HEK293 (cell line): Measurements from ENCODE around the gene APOBEC3B.

Experiments used
- CTCF ChIA-PET: fragments of 350-600 bp; formaldehyde crosslinking; extraction: SDS; loops from one replicate; lab custom pipeline; 2021; ENCODE audit warnings: antibody characterized with exemption; lab: Yijun Ruan, JAX
- POLR2A ChIA-PET: fragments of 300-600 bp; formaldehyde crosslinking; extraction: SDS; loops from one replicate; lab custom pipeline; 2020; ENCODE audit warnings: antibody characterized with exemption, inconsistent platforms; lab: Yijun Ruan, JAX
- H3K27ac ChIP-seq: fragments of 200-500 bp; sonication (Bioruptor generic); 2 replicates; pipeline ENCODE4 v1.5.1; 2014; ENCODE audit warnings: low read depth, low read length, control low read depth, inconsistent platforms; ENCODE audit errors: extremely low read depth
- H3K36me3 ChIP-seq, 2 experiments: fragments of 200-500 bp in 1 of 2; sonication (Bioruptor generic) in 1 of 2; 1 replicate in 1 of 2; 2 replicates in 1 of 2; pipeline ENCODE4 v1.5.1; 2014 to 2017; ENCODE audit warnings: inconsistent platforms in 2 of 2, low read length in 2 of 2; ENCODE audit not compliant: control insufficient read depth in 2 of 2, insufficient read depth in 1 of 2
- H3K4me1 ChIP-seq: fragments of 200-500 bp; sonication (Bioruptor generic); 2 replicates; pipeline ENCODE4 v1.5.1; 2014; ENCODE audit warnings: mild to moderate bottlenecking, low read length, inconsistent platforms; ENCODE audit not compliant: control insufficient read depth, insufficient read depth
- H3K4me3 ChIP-seq: 2 replicates; pipeline ENCODE4 v1.5.1; 2011; ENCODE audit warnings: low read depth, mild to moderate bottlenecking, control low read depth, low read length, moderate library complexity
- H3K9me3 ChIP-seq: fragments of 200-500 bp; sonication (Bioruptor generic); 2 replicates; pipeline ENCODE4 v1.5.1; 2014; ENCODE audit warnings: low read depth, low read length, inconsistent platforms; ENCODE audit not compliant: control insufficient read depth, insufficient read depth
- GLI4 ChIP-seq: fragments of 450-650 bp; formaldehyde crosslinking; IDR thresholded peaks from 2 replicates; pipeline ENCODE4 v1.5.1; 2016; ENCODE audit warnings: missing biosample characterization, missing genetic modification characterization
- HOXC10 ChIP-seq: sonication (generic); formaldehyde crosslinking; IDR thresholded peaks from 2 replicates; pipeline ENCODE4 v1.8.1; 2023; ENCODE audit warnings: mild to moderate bottlenecking, missing genetic modification reagents
- INSM2 ChIP-seq: fragments of 450-650 bp; formaldehyde crosslinking; IDR thresholded peaks from 2 replicates; pipeline ENCODE4 v1.5.1; 2016; ENCODE audit warnings: missing biosample characterization, missing genetic modification characterization
- KLF7 ChIP-seq: fragments of 450-650 bp; formaldehyde crosslinking; IDR thresholded peaks from 2 replicates; pipeline ENCODE4 v1.5.1; 2016; ENCODE audit warnings: missing biosample characterization, missing genetic modification characterization, borderline replicate concordance
- OSR2 ChIP-seq: fragments of 450-650 bp; formaldehyde crosslinking; IDR thresholded peaks from 2 replicates; pipeline ENCODE4 v1.5.1; 2016; ENCODE audit warnings: missing biosample characterization, missing genetic modification characterization
- SP2 ChIP-seq: fragments of 450-650 bp; formaldehyde crosslinking; IDR thresholded peaks from 2 replicates; pipeline ENCODE4 v1.5.1; 2016; ENCODE audit warnings: missing biosample characterization, missing genetic modification characterization
- TSHZ1 ChIP-seq: fragments of 450-650 bp; formaldehyde crosslinking; IDR thresholded peaks from 2 replicates; pipeline ENCODE4 v1.5.1; 2016; ENCODE audit warnings: missing biosample characterization, missing genetic modification characterization, borderline replicate concordance
- ZBTB20 ChIP-seq: fragments of 450-650 bp; formaldehyde crosslinking; IDR thresholded peaks from 2 replicates; pipeline ENCODE4 v1.5.1; 2016; ENCODE audit warnings: missing biosample characterization, missing genetic modification characterization
- ZFHX2 ChIP-seq: fragments of 450-650 bp; formaldehyde crosslinking; conservative IDR thresholded peaks from 2 replicates; pipeline ENCODE4 v1.5.1; 2016; ENCODE audit warnings: missing biosample characterization, missing genetic modification characterization
- ZFP41 ChIP-seq: fragments of 450-650 bp; formaldehyde crosslinking; IDR thresholded peaks from 2 replicates; pipeline ENCODE4 v1.5.1; 2016; ENCODE audit warnings: missing biosample characterization, missing genetic modification characterization, borderline replicate concordance
- ZNF184 ChIP-seq: fragments of 450-650 bp; IDR thresholded peaks from 2 replicates; pipeline ENCODE4 v1.5.1; 2018; ENCODE audit warnings: missing biosample characterization, mild to moderate bottlenecking, missing genetic modification characterization
- ZNF2 ChIP-seq: fragments of 450-650 bp; formaldehyde crosslinking; IDR thresholded peaks from 2 replicates; pipeline ENCODE4 v1.5.1; 2016; ENCODE audit warnings: missing biosample characterization, missing genetic modification characterization
- ZNF202 ChIP-seq: fragments of 450-650 bp; formaldehyde crosslinking; IDR thresholded peaks from 2 replicates; pipeline ENCODE4 v1.5.1; 2016; ENCODE audit warnings: missing biosample characterization, missing genetic modification characterization, borderline replicate concordance
- ZNF223 ChIP-seq: fragments of 450-650 bp; formaldehyde crosslinking; IDR thresholded peaks from 2 replicates; pipeline ENCODE4 v1.5.1; 2016; ENCODE audit warnings: missing biosample characterization, missing genetic modification characterization
- ZNF501 ChIP-seq: fragments of 450-650 bp; formaldehyde crosslinking; IDR thresholded peaks from 2 replicates; pipeline ENCODE4 v1.5.1; 2016; ENCODE audit warnings: missing biosample characterization, missing genetic modification characterization
- ZNF521 ChIP-seq: fragments of 450-650 bp; formaldehyde crosslinking; IDR thresholded peaks from 2 replicates; pipeline ENCODE4 v1.5.1; 2017; ENCODE audit warnings: missing biosample characterization, mild to moderate bottlenecking, missing genetic modification characterization
- ZNF530 ChIP-seq: fragments of 450-650 bp; formaldehyde crosslinking; IDR thresholded peaks from 2 replicates; pipeline ENCODE4 v1.5.1; 2016; ENCODE audit warnings: low read depth, missing biosample characterization, missing genetic modification characterization
- ZNF560 ChIP-seq: fragments of 450-650 bp; formaldehyde crosslinking; IDR thresholded peaks from 2 replicates; pipeline ENCODE4 v1.5.1; 2017; ENCODE audit warnings: missing biosample characterization, missing genetic modification characterization, borderline replicate concordance
- ZNF596 ChIP-seq: fragments of 450-650 bp; IDR thresholded peaks from 2 replicates; pipeline ENCODE4 v1.5.0; 2018; ENCODE audit warnings: missing biosample characterization, mild to moderate bottlenecking, missing genetic modification characterization, moderate library complexity
- ZNF621 ChIP-seq: fragments of 450-650 bp; formaldehyde crosslinking; IDR thresholded peaks from 2 replicates; pipeline ENCODE4 v1.5.1; 2017; ENCODE audit warnings: missing biosample characterization, missing genetic modification characterization
- ZNF623 ChIP-seq: fragments of 450-650 bp; formaldehyde crosslinking; IDR thresholded peaks from 2 replicates; pipeline ENCODE4 v1.5.1; 2016; ENCODE audit warnings: missing biosample characterization, missing genetic modification characterization
- ZNF76 ChIP-seq: fragments of 450-650 bp; formaldehyde crosslinking; IDR thresholded peaks from 2 replicates; pipeline ENCODE4; 2016; ENCODE audit warnings: low read depth, missing biosample characterization, missing genetic modification characterization, borderline replicate concordance
- ZNF791 ChIP-seq: fragments of 450-650 bp; formaldehyde crosslinking; IDR thresholded peaks from 2 replicates; pipeline ENCODE4 v1.5.1; 2016; ENCODE audit warnings: missing biosample characterization, missing genetic modification characterization
- ZNF830 ChIP-seq: fragments of 450-650 bp; IDR thresholded peaks from 2 replicates; pipeline ENCODE4 v1.5.0; 2018; ENCODE audit warnings: missing biosample characterization, missing genetic modification characterization, low read depth, mild to moderate bottlenecking, moderate library complexity
- ZNF837 ChIP-seq: fragments of 450-650 bp; formaldehyde crosslinking; IDR thresholded peaks from 2 replicates; pipeline ENCODE4 v1.5.1; 2016; ENCODE audit warnings: missing biosample characterization, missing genetic modification characterization

The APOBEC3B gene

GRCh38 chr22:38952281-38952993 is 29.7 kb upstream of the APOBEC3B start:
- POLR2A ChIA-PET: no interaction called here
- no peak overlapping the region for H3K4me3 ChIP-seq
- H3K27ac ChIP-seq: no peak overlapping the region
- no peak for TF ChIP-seq GLI4 (tag by site-specific recombination)
- TF ChIP-seq TSHZ1: no peak
- no peak for TF ChIP-seq ZFHX2 (tag by site-specific recombination)
- no peak for TF ChIP-seq SP2 (tag by site-specific recombination)
- TF ChIP-seq ZNF791 (tag by site-specific recombination): no peak
- TF ChIP-seq, all 188 proteins: peak for 0
- no peaks in the 10 kb centered on the region for H3K4me1 ChIP-seq
- no peaks in the 10 kb centered on the region for H3K36me3 ChIP-seq
- CTCF ChIA-PET: interaction anchor here (0.7 to 1.7 kb wide), 4 partner anchors 21 to 183 kb away, joined by 3 to 10 read pairs (median 4); no protein-coding TSS in a partner anchor
- H3K9me3 ChIP-seq: no peaks in the 10 kb centered on the region

GRCh38 chr22:38953091-38953490 is 29.1 kb upstream of the APOBEC3B start:
- POLR2A ChIA-PET: no interaction called here
- Histone ChIP-seq H3K9me3 (no peaks in the 10 kb centered on the region), H3K4me1 (no peaks in the 10 kb centered on the region), H3K27ac (no peak overlapping the region), H3K4me3 (no peak overlapping the region), H3K36me3 (no peaks in the 10 kb centered on the region)
- CTCF ChIA-PET: interaction anchor here (1.5 kb wide), 1 partner anchor 83 kb away, joined by 5 read pairs; no protein-coding TSS in a partner anchor
- TF ChIP-seq ZNF530 (tag by site-specific recombination) (no peak), INSM2 (no peak), ZNF560 (tag by site-specific recombination) (no peak), ZNF621 (tag by site-specific recombination) (no peak), KLF7 (tag by site-specific recombination) (no peak), ZNF184 (tag by site-specific recombination) (no peak), ZNF837 (no peak), HOXC10 (CRISPR knock-in tag) (no peak), ZNF223 (tag by site-specific recombination) (no peak), OSR2 (tag by site-specific recombination) (no peak), ZNF521 (tag by site-specific recombination) (no peak), ZNF596 (tag by site-specific recombination) (no peak), ZBTB20 (tag by site-specific recombination) (no peak), ZNF2 (tag by site-specific recombination) (no peak), ZNF623 (tag by site-specific recombination) (no peak), ZNF76 (tag by site-specific recombination) (no peak), ZFP41 (no peak), ZNF830 (tag by site-specific recombination) (no peak), ZNF501 (tag by site-specific recombination) (no peak), ZNF202 (tag by site-specific recombination) (no peak)
